Thyroid gland (tissue), 4 donors: Measurements from ENCODE around the gene KCTD2.

Experiments used
- CTCF ChIP-seq, 6 experiments: fragments of 200-600 bp in 3 of 6; fragments of 450-650 bp in 3 of 6; sonication (generic) in 3 of 6; IDR thresholded peaks; one replicate each; pipeline ENCODE4 v1.5.1; 2016 to 2019; ENCODE audit warnings: antibody characterized with exemption in 6 of 6, mild to moderate bottlenecking in 2 of 6, inconsistent platforms in 1 of 6, moderate library complexity in 1 of 6
- POLR2A ChIP-seq, 2 donors: fragments of 450-650 bp; IDR thresholded peaks; one replicate each; pipeline ENCODE4 v1.6.1; 2017; ENCODE audit warnings: antibody characterized with exemption in 2 of 2, mild to moderate bottlenecking in 2 of 2, moderate library complexity in 1 of 2

- TF ChIP-seq POLR2A (IDR thresholded peaks at IDR 0.05) (no peak), CTCF (IDR thresholded peaks at IDR 0.05) (peak; percentile 63 to 87 (median 74))
Observed at GRCh38 chr17:75105126-75106080, 58.4 kb downstream of the KCTD2 start.
